CD4-positive, alpha-beta T cell treated with Interleukin-4 for 4 hours (primary cell): ENCODE results near the gene AGBL1.

Source experiments
- DNase-seq: peaks from one replicate; pipeline ENCODE4 v3.0.0-alpha.2; 2020

Gene AGBL1

DNA sequence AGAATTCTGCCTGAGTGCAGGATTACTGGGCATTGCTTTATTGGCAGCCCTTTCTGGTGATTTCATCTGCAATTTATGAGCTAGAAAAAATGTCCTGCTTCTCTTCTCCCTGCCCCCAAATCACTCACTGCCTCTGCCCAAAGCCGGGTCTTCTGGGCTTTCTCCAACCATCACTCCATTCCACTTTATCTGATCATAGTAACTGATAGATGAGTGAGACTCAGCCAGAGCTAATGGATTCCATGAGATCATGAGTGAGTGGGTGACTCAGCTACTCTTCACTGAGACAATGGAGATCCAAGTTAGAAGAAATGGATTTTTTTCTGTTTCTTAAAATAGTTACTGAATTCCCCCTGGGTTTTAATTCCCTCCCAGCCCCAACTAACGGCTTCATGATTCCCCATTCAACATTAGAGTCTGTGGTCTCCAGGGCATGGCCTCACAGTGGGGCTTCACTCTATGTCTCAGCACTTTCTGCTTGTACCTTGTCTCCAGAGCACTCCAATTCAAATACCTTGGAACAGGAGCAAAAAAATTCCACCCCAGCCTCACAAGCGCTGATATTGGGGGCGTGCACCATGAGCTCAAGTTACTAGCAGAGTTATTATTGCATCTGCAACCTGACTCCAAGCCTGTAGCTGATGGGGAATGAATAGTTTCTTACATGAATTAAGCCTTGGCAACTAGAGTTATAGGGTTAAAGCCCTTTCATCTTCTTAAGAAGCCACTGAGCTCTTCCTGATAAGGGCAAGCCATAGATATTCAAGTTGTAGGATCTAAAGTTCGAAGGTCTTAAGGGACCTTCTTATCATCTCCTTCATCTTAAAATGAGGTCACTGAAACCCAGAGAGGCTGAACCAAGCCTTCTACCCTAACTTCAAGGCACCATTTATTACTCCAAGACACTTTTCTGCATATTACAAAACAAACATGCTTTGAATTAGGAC, 85.9 kb downstream of the AGBL1 start:
- no peak for DNase-seq

DNA sequence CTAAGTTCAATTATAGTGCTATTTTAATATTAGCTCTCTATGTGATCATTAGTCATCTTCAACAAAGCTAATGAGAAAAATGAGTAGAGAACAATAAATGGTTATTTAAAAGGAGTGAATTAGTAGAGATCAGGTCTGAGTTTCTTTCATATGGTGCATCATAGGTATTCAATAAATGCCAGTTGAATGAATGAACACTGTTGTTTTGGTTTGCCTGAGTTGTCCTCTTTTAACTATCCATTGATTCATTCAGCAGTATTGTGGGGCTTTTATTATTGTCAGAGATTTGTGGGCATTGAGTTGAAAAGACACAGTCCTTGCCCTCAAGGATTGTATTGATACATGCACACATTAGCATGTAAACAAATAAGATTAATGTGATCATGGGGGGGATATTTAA, 88.2 kb downstream of the AGBL1 start:
- DNase-seq = no peak

DNA sequence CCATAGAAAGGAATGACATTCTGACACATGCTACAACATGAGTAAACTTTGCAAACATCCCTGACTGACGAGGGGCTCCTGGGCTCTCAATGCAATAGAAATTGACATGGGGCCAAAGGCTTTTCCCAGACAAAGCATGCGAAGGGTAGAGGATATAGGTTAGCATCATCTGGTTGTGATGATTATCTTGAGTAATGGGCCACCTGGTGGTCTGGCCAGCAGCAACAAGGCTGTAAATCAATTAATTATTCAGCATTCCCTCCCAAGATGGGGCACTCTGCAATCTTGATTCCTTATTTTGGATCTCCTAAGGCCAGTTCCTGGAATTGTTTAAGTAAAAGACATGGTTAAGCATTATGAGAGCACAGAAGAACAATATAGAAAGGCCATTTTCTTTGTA, 99.2 kb downstream of the AGBL1 start:
- no peak for DNase-seq

DNA sequence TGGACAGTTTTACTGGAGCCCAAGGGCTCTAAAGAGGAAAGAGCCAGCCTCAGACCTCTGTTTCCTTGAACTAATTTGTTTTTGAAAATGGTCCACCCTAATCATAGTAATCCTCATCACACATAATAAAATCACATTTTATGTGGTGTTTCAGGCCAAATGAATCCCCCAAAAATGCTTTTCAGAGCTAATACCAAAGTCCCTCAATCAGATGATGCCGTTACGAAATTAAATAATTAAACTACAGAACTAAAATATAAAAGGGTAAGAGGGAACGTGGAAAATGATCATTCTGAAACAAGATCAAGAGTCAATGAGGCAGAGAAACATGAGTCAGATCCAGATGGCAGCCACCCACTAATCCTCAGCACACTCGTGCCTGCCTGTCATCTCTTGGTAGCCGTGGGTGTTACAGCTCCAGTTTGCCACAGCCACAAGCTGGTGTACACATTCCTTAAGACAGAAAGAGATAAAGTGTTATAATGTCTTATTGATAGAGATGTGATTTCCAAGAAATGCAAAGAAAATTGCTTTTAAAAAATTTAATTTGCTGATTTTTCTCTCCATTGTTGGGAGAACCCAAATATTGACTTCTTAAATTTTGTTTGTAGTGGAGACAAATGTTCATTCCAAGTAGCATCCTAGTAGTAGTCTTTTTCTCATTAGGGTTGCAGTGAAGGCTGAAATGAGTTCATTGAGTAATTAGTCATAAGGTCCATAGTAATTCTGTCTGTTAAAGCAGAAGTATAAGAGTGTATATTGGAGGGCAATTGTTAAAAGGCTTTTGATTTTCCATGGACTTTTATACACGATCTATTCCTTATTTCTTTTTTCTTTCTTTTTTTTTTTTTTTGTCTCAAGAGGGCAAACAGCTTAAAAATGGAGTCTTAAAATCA, 104.2 kb downstream of the AGBL1 start:
- no peak for DNase-seq

DNA sequence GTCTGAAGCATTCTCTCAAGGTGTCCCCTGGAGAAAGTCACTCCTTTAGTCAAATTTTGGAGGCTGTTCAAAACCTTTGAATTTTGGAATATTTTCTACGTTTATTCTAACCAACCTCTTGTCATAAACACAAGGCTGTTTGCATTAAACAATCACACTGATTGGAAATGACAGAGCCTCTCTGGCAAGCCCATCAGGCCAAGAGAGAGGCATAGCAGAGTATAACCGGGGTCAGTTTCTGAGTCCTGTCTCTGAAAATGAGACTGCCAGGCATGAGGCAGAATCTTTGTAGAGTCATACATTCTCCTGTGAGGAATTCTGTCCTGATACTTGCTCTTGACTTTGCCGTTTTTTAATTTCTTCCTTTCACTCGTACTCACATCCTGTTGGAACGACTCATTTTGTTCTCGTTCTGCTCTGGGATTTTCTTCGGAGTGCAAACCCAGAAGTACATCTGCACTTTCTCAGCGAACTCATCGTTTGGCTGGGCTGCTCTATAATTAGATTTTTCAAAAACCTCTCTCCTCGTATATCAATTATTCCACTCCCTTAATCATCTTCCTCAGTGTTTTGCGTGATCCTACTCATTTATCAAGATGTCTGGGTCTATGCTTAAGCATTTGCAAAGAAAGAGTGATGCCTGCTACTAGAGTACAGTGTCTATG, 114.2 kb downstream of the AGBL1 start:
- DNase-seq = no peak

DNA sequence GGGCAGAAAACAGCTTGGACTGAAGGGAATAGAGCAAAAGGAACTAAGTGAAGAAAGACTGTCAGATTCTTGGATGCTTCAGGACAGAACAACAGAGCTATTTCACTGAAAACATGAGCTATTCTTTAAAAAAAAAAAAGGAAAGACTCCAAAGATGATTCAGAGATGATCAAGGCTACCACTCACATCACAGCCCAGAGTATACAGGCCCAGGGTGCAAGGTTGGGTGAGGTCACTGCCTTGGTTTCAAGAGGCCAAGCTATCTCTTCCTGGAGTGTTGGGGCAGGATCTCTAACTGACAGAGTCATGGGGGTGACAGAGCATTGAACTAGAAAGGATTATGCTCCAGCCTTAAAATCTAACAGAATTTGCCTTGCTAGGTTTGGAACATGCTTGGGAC, 118.1 kb downstream of the AGBL1 start:
- no peak for DNase-seq

DNA sequence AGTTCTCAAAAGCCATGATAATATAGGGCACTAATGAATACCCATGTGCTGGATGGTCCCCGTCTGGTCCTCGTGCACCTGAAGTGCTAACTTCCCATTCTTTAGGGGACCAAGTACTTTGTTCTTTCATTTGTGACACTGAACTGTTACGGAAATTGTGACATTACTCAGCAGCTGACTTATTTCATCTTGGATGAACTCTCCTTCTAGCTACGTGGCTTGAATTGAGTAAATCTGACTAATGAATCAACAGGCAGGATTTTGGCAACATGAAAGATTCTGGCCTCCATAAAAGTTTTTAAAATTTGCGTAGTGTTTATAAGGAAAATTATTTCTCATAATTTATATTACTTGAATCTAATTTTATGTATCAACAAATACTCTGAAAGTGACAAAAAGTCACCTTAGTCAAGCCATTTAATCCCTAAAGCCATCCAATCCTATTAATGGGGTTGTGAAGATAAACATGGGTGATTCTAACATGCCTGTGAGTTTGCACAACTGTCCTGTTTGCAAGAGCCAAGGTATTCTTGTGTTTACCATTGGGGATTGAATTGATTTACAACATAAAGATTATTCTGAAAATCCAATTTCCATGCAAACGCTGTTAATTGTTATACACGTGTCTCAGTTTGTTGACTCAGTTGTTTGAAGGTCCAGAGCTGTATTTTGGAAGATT, 119.9 kb downstream of the AGBL1 start:
- no peak for DNase-seq

DNA sequence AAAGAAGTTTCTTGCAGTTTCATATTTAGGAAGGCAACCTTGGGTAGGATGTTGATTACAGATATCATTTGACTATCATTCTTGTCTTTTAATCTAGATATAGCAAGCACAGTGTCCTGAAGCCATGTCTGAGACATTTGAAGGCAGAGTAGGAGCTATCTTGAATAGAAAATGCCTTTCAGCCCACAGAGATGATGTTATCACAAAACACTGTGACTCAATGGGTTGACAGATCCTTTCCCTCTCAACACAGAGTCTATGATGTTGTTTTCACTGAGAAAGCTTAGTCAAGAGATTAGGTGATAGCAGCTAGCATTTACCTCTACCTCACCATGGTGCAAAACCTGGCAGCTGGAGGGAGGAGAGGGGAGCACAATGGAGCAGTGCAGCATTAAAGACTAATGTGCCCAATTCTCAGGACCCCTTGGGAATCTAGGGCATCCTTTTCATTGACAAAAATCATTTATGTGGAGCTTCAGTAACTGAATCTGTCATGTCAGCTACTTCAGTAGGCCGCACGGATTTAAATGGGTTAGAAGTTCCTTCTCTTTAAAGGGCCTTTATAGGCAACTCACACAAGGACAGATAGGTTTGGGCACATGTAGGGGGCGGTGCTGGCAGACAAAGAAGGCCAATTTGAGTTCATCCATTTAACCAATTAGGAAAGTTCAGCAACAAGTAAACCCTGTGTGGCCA, 121.8 kb downstream of the AGBL1 start:
- no peak for DNase-seq

DNA sequence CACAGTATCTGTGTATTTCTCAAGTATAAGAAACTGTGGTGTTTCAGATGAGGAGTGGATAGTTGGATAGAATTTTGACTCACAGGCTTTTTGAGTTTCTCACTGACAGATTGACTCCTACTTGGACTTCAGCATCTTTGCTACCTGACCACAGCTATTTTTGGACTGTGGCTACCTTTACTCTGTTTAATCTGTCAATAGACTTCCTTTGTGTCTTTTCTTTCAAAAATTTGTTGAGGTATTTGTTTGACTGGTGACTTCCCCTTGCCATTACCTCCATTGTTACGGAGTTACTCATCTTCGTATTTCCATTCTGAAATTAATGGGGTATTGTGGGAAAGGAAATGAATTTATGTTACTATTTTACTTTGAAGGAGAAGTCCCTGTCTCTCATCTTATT, 123.8 kb downstream of the AGBL1 start:
- no peak for DNase-seq

DNA sequence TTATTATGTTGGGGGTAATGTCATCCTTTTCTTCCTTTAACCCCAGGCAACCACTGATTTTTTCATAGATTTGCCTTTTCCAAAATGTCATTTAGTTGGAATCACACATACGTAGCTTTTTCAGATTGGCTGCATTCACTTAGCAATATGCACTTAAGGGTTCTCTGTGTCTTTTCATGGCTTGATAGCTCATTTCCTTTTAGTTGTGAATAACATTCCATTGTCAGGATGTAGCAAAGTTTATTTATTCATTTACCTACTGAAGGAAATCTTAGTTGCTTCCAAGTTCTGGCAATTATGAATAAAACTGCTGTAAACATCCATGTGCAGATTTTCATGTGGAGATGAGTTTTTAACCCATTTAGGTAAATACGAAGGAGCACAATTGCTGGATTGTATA, 125.4 kb downstream of the AGBL1 start:
- no peak for DNase-seq

DNA sequence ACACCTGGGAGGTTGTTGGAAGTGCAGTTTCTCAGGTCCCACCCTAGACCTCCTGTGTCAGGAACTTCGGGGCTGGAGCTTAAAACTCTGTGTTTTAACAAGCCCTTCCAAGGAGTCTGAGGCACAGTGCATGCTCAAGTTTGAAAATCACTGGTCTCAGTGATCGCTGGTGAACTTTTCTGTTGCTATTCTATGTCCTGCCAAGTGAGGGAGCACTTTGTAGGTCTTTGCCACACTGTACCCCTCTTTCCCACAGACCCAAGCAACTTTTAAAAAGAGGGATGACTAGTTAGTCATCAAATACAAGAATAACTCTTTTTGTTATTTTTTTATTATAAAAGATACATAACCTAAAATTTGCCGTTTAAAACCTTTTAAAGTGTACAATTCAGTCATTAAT, 133.7 kb downstream of the AGBL1 start:
- no peak for DNase-seq

DNA sequence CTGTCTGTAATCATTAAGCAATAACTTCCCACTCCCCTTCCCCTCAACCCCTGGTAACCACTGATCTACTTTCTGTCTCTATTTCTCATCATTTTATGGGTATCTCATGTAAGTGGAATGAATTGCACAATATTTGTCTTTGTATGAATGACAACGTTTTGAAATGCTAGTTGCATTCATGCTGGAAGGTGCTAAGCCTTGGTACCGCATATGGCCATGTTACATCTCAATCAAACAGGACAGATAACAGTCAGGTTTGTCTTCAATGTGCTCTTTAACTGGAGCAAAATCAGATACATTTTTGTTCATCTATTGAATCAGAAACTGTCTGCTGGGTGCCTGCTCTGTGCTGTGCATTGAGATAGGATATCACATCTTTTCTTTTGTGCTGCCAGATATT, 134.2 kb downstream of the AGBL1 start:
- DNase-seq = no peak

DNA sequence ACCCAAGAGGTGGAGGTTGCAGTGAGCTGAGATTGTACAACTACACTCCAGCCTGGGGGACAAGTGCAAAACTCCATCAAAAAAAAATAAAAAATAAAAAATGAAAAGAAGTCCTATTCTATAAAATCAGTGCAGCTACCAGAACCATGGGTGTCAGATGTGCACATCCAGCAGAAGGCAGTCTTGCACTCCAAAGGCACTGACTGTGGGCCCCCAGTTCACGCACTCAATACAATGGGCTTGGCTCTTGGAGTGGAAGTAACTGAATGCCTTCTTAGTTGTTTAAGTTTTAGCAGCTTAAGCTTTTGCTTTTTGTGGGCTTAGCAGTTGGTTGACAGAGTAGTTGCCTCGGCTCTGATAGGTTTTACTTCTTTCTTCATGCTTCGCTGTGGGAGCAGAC, 141.4 kb downstream of the AGBL1 start:
- DNase-seq = no peak

DNA sequence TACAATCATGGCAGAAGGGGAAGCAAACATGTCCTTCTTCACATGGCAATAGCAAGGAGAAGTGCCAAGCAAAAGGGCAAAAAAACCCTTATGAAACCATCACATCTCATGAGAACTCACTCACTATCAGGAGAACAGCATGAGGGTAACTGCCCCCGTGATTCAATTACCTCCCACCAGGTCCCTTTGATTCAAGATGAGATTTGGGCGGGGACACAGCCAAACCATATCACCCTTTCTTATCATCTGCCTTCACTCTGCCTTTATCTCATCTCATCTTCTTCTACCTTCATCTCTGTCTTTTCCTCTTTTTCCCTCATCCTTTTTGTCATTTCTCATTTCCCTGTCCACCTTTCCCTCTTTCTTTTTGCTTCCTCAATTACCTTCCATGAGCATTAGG, 149.6 kb downstream of the AGBL1 start:
- no peak for DNase-seq

DNA sequence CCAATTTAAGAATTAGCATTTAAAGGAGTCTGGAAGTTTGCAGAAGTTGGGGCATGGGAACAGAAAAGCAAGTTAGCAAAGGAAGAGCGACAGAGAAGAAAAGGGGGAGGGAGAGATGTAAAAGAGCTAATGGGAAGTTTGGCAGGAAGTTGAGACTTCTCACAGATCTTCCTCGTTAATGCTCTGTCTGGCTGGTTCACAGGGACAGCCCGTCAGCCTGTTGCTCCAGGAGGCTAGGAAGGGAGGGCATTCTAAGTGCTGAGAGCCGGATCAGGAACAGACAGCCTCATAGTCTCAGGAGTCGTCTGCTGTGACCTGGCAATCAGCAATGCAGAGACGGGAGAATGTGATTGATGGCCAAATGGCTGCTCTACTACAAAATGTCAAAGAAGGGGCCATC, 150.3 kb downstream of the AGBL1 start:
- no peak for DNase-seq

DNA sequence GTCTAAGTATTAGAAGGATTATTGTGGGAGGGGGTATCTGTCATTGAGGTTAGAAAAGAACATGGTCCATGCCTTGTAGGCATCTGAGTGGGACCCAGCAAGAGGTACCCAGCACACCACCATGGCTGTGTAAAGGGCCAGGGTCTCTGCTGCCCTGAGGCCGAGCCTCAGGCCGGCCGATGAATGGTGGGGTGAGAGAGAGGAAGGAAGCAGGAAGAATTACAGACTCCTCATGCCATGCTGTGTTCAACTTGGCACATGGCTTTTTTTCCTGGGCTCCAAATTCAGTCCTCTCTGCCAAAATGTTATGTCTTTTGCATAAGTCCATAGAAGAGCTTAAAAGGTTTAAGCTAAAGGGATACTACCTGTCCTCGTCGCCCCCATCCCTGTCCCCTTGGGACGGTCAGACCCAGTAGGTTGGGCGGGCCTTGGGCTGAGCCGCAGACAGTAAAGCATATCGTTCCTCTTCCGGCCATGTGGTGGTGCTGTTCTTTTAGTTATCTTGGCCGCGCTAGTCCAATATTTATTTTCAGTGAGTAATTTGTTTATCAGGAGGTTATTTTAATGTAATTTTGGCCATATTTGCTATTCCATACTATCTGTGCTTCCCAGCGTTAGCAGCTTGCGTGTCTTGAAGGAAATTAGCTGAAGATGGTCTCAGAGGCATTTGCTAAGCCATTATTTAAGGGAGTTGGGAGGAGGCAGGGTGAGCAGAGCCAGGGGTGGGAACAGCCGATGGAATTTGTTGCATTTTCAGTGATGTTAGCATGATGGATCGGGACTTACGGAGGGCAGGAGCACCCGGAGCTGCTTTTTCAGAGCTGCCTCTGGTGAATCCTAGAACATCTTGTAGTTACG, 152.4 kb downstream of the AGBL1 start:
- peak; percentile 11 for DNase-seq

DNA sequence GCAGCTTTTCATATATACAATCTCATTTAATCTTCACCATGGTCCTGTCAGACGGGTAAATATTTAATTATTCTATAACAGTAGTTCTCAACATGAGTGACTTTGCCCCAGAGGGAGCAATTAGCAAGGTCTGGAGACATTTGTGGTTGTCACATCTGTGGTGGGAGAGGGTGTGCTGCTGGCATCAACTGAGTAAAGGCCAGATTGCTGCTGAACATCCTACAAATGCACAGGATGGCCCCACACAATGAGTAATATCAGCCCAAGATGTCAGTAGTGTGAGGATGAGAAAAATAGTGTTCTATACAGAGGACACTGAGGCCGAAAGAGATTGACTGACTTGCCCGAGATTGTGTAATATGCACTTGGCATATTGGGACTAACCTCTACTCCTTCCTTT, 156.0 kb downstream of the AGBL1 start:
- DNase-seq = no peak

DNA sequence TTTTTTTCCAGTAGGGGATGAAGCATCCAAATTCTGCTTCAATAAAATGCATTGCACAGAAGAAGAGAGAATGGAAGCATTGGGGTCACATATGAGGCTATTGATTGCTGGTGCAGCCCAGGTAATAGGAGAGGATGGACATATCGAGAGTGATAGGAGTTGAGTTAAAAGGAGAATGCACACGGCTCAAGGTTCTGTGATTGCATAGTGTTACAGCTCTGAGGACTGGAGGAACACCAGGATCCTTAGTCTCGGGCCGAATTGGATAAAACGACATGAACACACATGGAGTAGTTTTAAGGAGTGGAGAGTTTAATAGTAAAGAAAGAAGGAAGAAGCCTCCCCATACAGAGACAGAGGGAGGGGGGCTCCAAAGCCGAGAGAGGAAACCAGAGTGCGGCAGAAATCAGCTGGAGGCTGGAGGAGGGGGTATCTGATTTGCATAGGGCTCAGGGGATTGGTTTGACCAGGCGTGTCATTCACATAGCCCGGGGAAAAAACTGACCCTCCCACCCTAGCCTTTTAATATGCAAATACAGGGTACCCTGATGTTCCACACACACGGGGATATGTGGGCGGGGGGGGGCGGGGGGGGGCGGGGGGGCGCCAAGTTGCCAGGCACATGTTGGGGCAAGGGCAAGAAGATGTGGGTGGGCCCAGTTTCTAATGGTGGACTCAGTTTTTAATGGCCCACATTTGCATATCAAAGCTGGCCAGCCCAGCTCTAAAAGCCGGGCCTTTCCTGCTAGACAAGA, 156.9 kb downstream of the AGBL1 start:
- DNase-seq = no peak

DNA sequence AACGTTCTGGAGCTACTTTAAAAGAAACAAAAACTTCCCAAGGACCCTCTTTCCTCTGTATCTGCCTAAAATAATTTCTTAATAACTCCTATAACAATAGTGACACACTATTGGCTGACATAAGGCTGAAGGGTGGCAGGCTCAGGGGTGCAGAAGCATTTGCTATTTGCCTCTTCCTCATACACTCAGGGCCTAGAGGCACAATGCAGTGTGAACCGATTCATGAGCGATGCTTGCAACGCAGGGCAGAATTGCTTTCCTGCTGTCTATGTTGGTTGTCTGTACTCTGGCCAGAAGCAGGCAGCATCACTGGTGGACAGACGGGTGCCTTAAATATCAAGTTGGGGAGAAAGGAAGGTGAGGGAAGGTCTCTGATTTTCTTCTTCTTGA, 157.4 kb downstream of the AGBL1 start:
- no peak for DNase-seq

DNA sequence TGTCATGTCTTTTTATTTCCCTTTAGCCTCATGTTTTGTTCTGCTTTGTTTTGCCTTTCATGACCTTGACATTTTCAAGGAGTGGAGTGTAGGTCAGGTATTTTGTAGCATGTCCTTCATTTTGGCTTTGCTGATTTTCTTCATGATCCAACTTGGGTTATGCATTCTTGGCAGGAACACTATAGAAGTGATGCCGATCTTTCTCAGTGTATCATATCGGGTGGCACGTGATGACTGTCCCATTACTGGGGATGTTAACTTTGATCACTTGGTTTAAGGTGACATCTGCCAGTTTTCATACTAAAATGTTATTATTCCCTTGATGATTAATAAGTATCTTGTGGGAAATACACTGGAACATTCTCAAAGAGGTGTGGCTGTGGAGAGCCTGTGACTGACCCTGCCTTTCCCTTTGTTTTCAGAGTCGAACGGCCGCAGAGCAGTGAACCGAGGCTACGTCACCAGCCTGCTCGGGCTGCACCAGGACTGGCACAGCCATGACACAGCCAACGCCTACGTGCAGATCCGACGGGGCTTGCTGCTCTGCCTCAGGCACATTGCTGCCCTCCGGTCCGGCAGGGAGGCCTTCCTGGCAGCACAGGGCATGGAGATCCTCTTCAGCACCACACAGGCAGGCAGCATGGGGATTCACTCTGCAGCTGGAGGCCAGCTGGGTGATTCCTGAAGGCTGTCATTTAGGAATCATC, 167.7 kb downstream of the AGBL1 start:
- DNase-seq = no peak
